NCI-H2081 treated with DMSO at 0.1 percent for 48 hours (cell line): ENCODE results near the gene DAGLB.
"Not testable (repeated sequence)": the region's sequence is repeated elsewhere in the genome, so short reads cannot be mapped to it uniquely, and the experiment has no call there.

Experiments used
- DNase-seq: peaks from one replicate; lab custom pipeline; 2025; lab: John Stamatoyannopoulos, UW

DAGLB gene

DNA sequence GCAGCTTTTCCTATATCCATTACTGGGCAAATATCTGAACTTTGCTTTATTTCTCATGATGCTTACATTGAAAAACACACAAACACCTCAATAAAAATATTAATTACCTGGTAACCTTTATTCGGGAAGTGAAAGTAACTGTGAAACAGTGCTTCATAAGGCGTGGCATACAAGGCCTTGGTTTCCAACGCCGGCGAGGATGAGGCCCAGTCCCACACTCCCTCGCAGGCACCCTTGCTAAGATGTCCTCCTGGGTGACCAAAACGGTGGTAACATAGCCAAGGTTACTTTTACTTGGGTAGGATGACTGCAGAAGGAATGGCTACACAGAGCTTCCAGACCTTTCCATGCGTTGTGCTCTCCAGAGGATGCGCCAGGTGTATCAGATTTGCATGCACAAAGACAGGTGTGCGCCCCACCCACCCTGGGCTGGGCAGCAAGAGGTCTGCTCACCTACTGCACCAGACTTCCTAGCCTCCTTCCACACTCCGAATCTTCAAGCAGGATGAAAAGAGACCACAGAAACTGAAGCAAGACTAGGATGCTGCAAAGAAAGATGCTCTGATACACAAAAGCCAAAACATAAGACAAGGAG lies 13.3 kb upstream of the DAGLB start:
- no peak for DNase-seq

DNA sequence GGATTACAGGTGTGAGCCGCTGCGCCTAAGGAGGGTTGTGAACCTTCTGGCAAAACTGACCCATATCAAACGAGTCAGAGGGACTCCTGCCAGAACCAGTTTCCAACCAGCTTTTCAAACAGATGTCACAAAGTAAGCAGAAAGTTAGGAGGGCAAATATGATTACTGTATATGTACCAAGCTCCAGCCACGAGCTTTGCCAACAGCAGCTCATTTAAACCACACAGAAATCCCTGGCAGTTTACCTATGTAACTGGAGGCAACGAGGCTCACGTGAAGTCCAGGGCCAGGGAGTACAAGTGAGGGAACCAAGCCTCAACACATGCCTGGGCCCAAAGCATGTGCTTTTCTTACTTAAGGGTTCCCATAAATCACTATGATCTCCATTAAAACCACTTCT lies 12.5 kb upstream of the DAGLB start:
- DNase-seq, result no peak

GRCh38 chr7:6458676-6459075 lies 10.9 kb upstream of the DAGLB start:
- DNase-seq, result not testable (repeated sequence)

- DNase-seq, result no peak
These were observed 6.0 kb upstream of the DAGLB start for GRCh38 chr7:6453734-6454133.

- no peak for DNase-seq
These were observed 3.5 kb upstream of the DAGLB start for GRCh38 chr7:6451224-6451705.

DNA sequence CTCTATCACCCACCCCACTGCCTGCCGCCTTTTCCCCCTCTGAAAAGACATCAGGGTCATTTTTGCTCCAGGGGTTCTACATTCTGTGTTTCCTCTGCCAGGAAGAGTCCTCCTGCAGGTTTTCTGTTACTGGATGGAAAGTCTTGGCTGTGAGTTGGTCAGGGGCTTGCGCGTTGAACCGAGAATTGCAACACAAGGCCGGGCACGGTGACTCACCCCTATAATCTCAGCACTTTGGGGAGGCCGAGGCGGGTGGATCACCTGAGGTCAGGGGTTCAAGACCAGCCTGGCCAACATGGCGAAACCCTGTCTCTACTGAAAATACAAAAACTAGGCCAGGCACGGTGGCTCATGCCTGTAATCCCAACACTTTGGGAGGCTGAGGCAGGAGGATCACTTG lies 2.8 kb upstream of the DAGLB start:
- DNase-seq, result not testable (repeated sequence)

DNA sequence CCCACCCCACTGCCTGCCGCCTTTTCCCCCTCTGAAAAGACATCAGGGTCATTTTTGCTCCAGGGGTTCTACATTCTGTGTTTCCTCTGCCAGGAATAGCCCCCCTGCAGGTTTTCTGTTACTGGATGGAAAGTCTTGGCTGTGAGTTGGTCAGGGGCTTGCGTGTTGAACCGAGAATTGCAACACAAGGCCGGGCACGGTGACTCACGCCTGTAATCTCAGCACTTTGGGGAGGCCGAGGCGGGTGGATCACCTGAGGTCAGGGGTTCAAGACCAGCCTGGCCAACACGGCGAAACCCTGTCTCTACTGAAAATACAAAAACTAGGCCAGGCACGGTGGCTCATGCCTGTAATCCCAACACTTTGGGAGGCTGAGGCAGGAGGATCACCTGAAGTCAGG lies 2.1 kb upstream of the DAGLB start:
- not testable (repeated sequence) for DNase-seq

GRCh38 chr7:6448943-6449543 lies 1.3 kb upstream of the DAGLB start:
- DNase-seq, result no peak

- DNase-seq, result no peak
These were observed 745 bp downstream of the DAGLB start for GRCh38 chr7:6446838-6447580.

DNA sequence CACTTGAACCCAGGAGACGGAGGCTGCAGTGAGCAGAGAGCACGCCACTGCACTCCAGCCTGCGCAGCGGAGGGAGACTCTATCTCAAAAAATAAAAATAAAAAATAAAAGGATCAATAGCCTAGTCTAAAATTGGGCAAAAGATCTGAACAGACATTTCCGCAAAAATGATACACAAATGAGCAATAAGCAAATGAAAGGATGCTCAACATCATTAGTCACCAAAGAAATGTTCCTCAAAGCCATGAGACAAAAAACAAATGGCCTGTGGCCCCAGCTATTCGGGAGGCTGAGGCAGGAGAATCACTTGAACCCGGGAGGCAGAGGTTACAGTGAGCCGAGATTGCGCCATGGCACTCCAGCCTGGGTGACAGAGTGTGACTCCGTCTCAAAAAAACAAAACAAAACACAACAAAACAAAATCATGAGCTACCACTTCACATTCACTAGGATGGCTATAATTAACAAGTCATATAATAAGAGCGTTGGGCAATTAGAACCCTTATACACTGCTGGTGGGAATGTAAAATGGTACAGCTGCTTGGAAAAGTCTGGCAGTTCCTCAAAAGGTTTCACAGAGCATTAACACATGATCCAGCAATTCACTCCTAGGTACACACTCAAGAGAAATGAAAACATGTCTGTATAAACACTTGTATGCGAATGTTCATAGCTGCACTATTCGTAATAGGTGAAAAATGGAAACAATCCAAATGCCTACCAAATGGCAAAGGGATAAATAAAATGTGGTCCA lies 3.1 kb downstream of the DAGLB start:
- DNase-seq, result no peak

DNA sequence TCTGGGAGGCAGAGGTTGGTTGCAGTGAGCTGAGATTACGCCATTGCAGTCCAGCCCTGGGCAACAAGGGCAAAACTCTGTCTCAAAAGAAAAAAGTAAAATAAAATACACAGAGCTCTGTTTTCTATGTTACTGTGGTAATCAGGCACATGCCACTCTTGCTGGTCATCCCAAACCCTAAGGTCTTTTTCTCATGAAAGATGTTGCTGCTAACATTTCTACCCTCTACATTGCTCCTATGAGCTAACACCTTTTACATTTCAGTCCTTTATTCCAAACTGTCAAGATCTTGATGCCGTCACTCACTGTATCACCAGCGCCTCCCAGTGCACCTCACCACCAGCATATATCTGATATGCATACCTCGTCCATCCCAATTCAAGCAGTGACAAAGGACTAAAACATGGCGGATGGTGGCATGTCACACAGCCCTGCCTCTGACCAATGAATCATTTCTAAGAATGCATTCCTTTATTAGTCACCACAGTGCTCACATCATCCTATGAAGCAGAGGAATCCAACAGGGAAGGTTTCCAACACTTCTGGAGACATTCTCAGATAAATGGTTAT lies 4.3 kb downstream of the DAGLB start:
- DNase-seq, result no peak

DNA sequence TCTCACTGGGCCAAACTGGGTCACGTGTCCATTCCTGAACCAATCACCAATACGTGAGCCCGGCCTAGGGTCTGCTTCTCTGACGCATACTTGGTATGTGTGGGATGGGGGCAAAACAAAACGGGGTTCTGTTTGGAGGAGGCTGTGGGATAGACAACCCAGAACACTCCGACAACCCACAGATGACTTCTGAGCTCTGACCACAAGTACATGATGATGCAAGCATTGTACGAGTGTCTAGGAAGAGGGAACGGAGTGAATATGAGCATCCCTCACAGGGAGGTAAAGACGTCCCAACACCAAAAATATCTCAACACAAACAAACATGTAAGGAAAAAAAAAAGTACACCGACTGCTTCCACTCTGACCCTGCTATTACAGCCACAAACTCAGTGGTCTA lies 5.6 kb downstream of the DAGLB start:
- DNase-seq, result no peak

GRCh38 chr7:6440381-6440780 lies 7.4 kb downstream of the DAGLB start:
- DNase-seq, result no peak

GRCh38 chr7:6438427-6438826 lies 9.3 kb downstream of the DAGLB start:
- DNase-seq, result peak; percentile 26

GRCh38 chr7:6437251-6437650 lies 10.5 kb downstream of the DAGLB start:
- DNase-seq, result no peak

GRCh38 chr7:6436385-6436685 lies 11.4 kb downstream of the DAGLB start:
- no peak for DNase-seq

- peak; percentile 18 for DNase-seq
These were observed 12.0 kb downstream of the DAGLB start for GRCh38 chr7:6435486-6436384.

GRCh38 chr7:6433784-6434615 lies 13.8 kb downstream of the DAGLB start:
- DNase-seq, result no peak

DNA sequence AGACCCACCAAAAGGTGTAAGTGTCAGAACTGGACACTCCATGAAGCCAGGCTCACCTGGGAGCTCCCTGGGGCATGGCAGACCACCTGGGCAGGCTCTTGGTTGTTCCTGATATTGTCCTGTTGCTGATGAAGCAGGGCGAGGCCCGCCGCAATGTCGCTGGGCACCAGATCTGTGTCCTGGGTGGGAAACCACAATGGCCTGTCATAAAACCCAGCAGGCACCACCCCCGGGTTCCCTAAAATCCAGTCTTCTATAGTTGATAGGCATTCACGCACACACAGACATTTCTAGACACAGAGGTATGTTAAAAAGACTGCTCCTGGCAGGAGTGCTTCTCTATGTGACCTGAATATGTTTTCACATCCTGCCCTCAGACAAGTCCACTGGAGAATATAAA lies 15.0 kb downstream of the DAGLB start:
- DNase-seq, result no peak

GRCh38 chr7:6430974-6431373 lies 16.8 kb downstream of the DAGLB start:
- DNase-seq, result no peak
